NOMO-1 (cell line): ENCODE data around the gene TTC28.
"Not testable (repeated sequence)": the region's sequence is repeated elsewhere in the genome, so short reads cannot be mapped to it uniquely, and the experiment has no call there.

Source experiments
- DNase-seq, 2 experiments: peaks; one replicate each; lab custom pipeline; 2025; ENCODE audit not compliant: unreplicated experiment in 2 of 2; lab: John Stamatoyannopoulos, UW

TTC28 gene

DNA sequence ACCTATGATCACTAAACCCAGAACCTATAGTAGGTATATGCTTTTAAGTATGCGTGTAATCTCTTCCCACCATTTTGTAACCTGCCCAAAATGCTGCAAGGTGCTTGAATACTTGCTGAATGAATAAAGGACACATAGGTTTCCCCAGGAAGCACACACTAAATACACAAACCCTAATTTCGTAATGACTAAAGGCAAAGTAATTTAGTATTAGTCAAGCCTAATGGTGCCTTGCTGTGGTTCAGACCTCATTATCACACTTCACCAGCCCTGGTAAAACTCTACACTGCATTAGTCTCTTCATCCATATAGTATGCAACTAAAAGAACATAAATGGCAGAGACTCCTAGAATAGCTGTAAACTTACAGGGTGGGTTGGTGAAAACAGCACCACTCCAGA is 471.6 kb downstream of the TTC28 start:
- no peak for DNase-seq

- DNase-seq: no peak
Measured at GRCh38 chr22:28207281-28208030, 472.2 kb downstream of the TTC28 start.

GRCh38 chr22:28205926-28206325 is 473.7 kb downstream of the TTC28 start:
- DNase-seq: no peak

DNA sequence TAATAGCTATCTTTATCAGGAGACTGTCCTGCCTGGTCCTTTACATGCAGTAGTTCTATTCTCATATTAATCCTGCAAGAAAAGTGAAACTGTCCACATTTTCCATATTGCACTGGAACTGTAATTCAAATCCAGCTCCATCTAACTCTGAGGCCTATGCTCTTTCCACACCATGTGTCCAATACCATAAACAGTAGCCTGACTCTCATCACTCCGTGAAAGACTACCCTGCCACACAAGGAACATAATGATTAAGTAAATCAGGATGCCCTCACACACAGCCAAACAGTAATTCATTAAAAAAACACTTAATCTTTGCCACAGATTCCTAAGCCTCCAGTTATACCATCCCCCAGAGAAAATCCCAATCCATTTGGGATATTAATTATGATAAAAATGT is 475.3 kb downstream of the TTC28 start:
- DNase-seq: no peak

GRCh38 chr22:28203286-28203685 is 476.4 kb downstream of the TTC28 start:
- no peak for DNase-seq

- DNase-seq: no peak
Measured at GRCh38 chr22:28198692-28199091, 480.9 kb downstream of the TTC28 start.

DNA sequence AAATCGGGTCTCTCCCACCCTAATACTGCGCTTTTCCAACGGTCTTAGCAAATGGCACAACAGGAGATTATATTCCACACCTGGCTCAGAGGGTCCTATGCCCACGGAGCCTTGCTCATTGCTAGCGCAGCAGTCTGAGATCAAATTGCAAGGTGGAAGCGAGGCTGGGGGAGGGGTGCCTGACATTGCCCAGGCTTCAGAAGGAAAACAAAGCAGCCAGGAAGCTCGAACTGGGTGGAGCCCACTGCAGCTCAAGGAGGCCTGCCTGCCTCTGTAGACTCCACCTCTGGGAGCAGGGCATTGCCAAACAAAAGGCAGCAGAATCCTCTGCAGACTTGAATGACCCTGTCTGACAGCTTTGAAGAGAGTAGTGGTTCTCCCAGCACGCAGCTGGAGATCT is 488.1 kb downstream of the TTC28 start:
- not testable (repeated sequence) for DNase-seq

DNA sequence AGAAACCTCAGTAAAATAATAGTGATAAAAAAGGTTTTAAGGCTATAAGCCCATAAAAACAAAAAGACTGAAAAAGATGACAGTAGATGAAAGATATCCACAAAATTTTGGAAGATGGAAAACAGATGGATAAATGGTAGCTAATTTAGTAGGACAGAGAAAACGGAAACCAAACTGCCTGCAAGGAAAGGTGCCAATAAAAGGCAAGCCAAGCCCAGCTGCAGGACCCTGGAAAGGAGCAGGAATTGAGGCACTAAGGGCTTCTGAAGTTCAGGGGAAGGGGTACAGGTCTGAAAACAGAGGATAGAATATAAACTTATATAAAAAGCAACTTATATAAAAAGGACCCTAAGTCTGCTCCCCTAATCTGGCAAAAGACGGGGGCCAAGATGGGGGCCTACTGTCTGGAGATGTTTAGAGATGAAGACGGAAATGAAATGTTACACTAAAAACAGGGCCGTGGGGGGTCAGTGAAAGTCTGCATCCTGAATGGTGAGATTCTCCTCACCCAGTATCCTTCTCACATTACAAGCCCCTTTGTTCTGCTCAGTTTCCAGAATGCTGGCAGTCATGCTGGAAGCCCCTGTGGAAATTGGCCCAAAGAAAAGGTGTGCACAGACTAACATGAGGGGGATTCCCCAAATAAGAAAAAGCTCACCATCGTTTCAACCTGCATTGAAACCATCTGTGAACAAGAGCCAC is 491.3 kb downstream of the TTC28 start:
- DNase-seq: no peak

- DNase-seq: no peak
Measured at GRCh38 chr22:28187612-28188011, 492.0 kb downstream of the TTC28 start.

GRCh38 chr22:28186641-28187040 is 493.0 kb downstream of the TTC28 start:
- no peak for DNase-seq

DNA sequence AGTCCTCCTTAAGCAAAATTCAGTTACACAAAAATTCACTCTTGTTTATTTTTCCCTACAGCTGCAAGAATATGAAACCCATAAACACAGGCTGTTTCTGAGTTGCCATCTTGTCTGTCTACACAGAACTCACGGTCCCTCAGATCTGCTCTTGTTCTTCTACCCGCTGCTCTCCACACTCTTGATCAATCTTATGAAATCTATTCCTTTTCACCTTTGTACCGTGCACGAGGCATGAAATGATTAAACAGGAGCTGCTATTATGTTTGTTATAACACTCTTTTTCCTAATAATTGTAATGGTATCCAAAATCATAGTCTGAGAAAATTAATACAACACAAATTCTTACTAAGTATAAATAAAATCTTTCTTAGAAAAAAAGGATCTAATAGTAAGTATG is 494.5 kb downstream of the TTC28 start:
- no peak for DNase-seq

DNA sequence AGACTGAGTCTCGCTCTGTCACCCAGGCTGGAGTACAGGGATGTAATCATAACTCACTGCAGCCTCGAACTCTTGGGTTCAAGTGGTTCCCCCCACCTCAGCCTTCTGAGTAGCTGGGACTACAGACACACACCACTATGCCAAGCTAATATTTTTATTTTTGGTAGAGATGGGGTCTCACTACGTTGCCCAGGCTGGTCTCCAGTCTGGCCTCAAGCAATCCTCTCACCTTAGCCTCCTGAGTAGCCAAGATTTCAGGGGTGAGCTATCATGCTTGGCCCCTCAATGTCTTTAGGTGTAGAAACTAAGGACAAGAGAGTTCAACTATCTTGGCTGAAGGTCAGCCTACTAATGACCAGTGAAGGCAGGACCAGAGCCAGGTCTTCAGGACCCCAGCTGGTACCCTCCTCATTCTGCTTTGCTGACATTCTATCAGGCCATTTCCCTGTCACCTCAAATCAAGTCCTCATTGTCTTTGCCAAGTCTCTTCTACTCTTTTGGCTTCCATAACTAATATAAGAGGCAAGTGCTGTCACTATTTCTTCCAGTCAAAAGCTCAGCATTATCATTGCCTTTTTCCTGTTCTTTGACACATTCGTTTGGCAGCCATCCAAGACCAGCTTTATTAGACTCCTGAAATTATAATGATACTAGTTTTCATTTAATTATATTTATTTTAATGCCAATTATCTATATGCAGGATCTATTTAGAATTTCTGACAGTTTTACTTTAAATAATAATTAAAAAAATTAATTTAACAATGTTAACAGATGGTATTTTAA is 496.4 kb downstream of the TTC28 start:
- DNase-seq: no peak

DNA sequence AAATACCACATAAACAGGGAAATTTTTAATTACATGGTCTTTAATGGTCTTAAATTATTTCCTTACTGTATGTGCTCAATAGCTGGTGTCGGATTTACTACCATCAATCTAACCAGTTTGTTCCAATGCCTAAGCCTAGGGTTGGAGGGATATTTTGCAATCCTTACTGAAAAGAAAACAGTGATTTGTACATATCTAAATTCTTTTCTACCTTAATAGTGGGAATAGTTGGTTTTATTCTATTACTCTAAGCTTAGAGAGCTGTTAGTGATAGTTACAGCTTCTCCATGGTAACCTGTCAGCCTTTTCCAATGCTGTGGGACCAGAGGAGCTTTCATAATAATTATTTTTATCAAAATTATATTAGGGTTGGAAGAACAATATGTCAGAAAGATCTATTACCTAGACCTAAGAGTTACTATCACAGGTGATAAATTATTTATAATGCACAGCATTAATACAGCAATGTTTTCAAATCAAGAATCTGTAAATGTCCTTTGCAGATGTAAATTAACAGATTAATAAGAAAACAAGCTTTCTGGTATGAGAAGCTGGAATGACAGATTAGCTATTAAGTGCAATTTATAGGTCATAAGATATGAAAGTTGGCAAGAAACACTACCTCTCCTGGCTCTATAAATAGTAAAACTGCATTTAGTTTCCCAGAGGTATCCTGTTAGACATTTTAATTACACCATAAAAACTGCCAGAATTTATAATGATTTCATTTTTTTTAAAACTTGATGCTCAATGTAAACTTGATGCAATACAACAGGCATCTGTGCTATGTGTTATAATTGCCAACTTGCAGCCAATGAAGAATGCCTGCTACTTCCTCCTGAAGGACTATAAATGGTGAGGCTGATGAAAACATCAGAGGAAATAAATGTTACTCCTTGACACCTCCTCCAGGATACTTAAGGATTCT is 498.6 kb downstream of the TTC28 start:
- no peak for DNase-seq

DNA sequence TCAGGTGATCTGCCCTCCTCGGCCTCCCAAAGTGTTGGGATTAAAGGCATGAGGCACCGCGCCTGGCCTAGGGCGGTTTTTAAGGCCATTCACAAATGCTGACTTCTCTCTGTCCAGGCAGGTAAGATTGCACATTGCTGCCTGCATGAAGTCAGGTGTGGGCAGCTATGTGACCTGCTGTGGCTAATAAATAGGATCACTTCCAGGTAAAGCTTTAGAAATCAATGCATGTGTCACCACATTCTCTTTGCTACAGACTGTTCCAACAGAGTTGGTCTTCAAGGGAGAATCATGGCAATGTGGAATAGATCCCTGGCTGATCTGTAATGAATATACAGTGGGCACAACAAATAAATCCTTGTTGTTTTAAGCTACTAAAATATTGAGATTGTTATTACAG is 500.2 kb downstream of the TTC28 start:
- no peak for DNase-seq

- no peak for DNase-seq
Measured at GRCh38 chr22:28175730-28176492, 503.7 kb downstream of the TTC28 start.

DNA sequence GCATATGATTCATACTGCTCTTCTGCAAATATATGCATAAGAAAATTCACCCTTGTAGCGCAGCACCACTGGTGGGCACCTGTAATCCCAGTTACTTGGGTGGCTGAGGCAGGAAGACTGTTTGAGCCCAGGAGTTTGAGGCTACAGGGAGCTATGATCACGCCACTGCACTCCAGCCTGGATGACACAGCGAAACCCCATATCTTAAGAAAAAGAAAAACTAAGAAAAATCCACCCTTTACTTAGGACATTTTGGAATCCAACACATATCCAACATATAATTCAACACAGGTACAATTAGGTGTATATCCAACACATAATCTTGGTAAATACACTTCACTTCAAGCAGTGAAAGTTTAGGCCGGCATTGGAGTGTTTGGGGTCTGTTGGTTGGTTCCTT is 505.1 kb downstream of the TTC28 start:
- no peak for DNase-seq

GRCh38 chr22:28172892-28173670 is 506.6 kb downstream of the TTC28 start:
- DNase-seq: no peak

DNA sequence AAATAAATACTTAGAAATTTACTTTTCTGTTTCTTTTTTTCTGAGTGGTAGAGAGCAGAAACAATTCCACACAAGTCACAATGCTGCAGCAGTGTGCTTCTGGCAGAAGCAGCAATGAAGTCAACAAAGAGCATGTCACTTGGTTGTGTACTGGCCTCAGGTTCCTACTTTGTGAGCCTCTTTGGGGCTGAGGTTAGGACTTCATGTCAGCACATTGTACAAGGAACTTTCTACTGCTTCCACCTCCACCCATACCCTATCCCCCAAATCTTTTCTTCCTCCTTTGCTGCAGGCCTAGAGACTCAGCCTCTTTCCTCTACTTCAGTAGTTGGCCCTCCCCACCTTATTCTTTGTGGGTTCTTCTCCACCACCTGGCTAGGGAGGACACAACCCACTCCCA is 507.9 kb downstream of the TTC28 start:
- no peak for DNase-seq

- DNase-seq: no peak
Measured at GRCh38 chr22:28171115-28171514, 508.5 kb downstream of the TTC28 start.
